GM12865 (cell line): Measurements from ENCODE around the gene TMEM158.

Source experiments
- DNase-seq: peaks from one replicate; pipeline ENCODE4 v3.0.0; 2010; ENCODE audit warnings: low read depth
- H3K4me3 ChIP-seq: 2 replicates; pipeline ENCODE4 v1.5.1; 2011; ENCODE audit warnings: mild to moderate bottlenecking, low read depth, low read length, control low read depth
- CTCF ChIP-seq: IDR thresholded peaks from 2 replicates; pipeline ENCODE4 v1.5.1; 2011; ENCODE audit warnings: low read length, control low read depth, low read depth, inconsistent platforms; ENCODE audit not compliant: insufficient read depth; ENCODE audit errors: missing control alignments

The TMEM158 gene

GRCh38 chr3:45223889-45224727 lies 2.0 kb downstream of the TMEM158 start:
- no peak for DNase-seq
- TF ChIP-seq CTCF: no peak
- H3K4me3 ChIP-seq: no peak overlapping the region

- H3K4me3 ChIP-seq: no peak overlapping the region
- no peak for DNase-seq
- no peak for TF ChIP-seq CTCF
These were observed 6.4 kb downstream of the TMEM158 start for GRCh38 chr3:45219694-45220093.

- TF ChIP-seq CTCF: no peak
- no peak overlapping the region for H3K4me3 ChIP-seq
- no peak for DNase-seq
These were observed 7.3 kb downstream of the TMEM158 start for GRCh38 chr3:45218578-45219390.

GRCh38 chr3:45216021-45216609 lies 10.0 kb downstream of the TMEM158 start:
- DNase-seq: no peak
- TF ChIP-seq CTCF: no peak
- H3K4me3 ChIP-seq: no peak overlapping the region

GRCh38 chr3:45215466-45215865 lies 10.6 kb downstream of the TMEM158 start:
- DNase-seq: no peak
- no peak for TF ChIP-seq CTCF
- H3K4me3 ChIP-seq: no peak overlapping the region

GRCh38 chr3:45214061-45214680 lies 11.9 kb downstream of the TMEM158 start:
- H3K4me3 ChIP-seq: no peak overlapping the region
- TF ChIP-seq CTCF: no peak
- DNase-seq: no peak
